ENCODE results near the gene IGFBP5.

Gene IGFBP5

DNA sequence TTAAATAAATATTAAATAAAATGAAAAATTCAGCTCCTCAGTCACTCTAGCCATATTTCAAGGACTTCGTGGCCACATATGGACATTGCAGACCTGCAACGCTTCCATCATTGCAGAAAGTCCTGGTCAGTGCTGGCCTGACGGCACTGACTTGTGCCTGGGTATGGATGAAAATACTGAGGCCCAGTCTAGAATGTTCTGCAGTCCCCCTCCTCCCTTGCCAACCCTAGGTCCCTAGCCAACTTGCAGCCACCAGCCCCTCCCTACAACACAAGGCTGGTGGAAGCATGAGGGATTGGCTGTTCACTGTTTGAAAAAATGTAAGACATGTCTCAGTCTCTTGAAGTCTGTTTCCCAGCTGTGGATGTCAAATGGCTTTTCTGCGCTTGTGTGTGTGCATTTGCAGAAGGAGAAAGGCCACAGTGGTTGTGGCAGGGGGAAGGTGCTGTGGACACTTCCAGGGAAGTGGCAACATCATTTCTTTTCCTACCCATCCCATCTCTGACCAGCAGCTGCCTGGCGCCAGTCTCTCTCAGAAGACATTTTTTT is 9.9 kb downstream of the IGFBP5 start:
- Histone ChIP-seq H3K4me1 (ENCODE audit: control insufficient read depth in 1 of 2, insufficient read depth in 2 of 2, low read length in 2 of 2) (peaks cover 9 to 89% of the 10 kb centered on the region in 2 donors), H3K36me3 (ENCODE audit: control insufficient read depth in 1 of 2, insufficient read depth in 2 of 2, low read length in 2 of 2) (peaks cover 0 to 13% of the 10 kb centered on the region in 2 donors), H3K27ac (ENCODE audit: low read length) (no peak overlapping the region), H3K27me3 (ENCODE audit: low read depth, low read length) (no peaks in the 10 kb centered on the region), H3K4me3 (ENCODE audit: low read depth in 1 of 2, low read length in 2 of 2) (no peak overlapping the region), H3K9me3 (ENCODE audit: control insufficient read depth in 1 of 2, low read length in 2 of 2) (no peaks in the 10 kb centered on the region)

DNA sequence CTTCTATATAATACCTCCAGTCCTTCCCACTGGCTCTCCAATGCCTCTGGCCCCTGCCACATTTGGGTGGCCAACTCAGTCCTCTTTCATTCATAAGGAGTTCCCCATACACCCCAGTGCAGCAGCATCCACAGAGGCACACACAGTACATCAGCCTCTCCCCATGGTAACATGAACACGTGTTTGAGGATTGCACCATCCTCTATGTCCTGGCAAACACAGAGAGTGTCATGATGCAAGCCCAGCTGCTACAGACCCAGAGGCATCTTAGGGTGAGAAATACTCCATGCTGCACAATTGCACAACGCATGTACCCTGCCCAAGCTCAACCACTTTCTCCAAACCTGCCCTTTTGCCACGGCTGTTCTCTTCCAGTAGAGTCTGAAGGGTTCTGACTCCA is 11.5 kb downstream of the IGFBP5 start:
- Histone ChIP-seq H3K9me3 (ENCODE audit: control insufficient read depth in 1 of 2, low read length in 2 of 2) (no peaks in the 10 kb centered on the region), H3K27ac (ENCODE audit: low read length) (peak overlapping the region; percentile 40), H3K27me3 (ENCODE audit: low read depth, low read length) (no peaks in the 10 kb centered on the region), H3K36me3 (ENCODE audit: control insufficient read depth in 1 of 2, insufficient read depth in 2 of 2, low read length in 2 of 2) (peaks cover 0 to 9% of the 10 kb centered on the region in 2 donors), H3K4me3 (ENCODE audit: low read depth in 1 of 2, low read length in 2 of 2) (no peak overlapping the region), H3K4me1 (ENCODE audit: control insufficient read depth in 1 of 2, insufficient read depth in 2 of 2, low read length in 2 of 2) (peaks cover 14 to 87% of the 10 kb centered on the region in 2 donors)

DNA sequence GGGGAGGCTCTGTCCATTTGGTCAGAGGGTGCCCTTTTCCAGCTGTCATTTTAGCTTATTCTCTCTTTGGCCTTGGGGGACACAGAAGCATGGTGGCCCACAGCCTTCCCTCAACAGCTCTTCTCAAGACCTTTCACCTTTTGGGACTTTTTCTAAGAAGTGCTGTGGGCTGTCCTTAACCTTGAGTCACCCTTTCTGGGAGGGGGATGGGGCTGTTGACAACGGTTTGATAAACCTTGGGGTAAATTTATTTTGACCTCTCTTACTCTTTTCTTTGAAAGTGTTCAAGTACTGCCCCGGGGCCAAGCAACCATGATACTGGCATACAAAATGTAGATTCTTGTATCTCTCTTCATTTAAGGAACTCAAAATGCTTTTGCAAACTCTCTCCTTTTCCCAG is 13.7 kb downstream of the IGFBP5 start:
- Histone ChIP-seq H3K27me3 (ENCODE audit: low read depth, low read length) (no peaks in the 10 kb centered on the region), H3K4me1 (ENCODE audit: control insufficient read depth in 1 of 2, insufficient read depth in 2 of 2, low read length in 2 of 2) (peaks cover 14 to 70% of the 10 kb centered on the region in 2 donors)

DNA sequence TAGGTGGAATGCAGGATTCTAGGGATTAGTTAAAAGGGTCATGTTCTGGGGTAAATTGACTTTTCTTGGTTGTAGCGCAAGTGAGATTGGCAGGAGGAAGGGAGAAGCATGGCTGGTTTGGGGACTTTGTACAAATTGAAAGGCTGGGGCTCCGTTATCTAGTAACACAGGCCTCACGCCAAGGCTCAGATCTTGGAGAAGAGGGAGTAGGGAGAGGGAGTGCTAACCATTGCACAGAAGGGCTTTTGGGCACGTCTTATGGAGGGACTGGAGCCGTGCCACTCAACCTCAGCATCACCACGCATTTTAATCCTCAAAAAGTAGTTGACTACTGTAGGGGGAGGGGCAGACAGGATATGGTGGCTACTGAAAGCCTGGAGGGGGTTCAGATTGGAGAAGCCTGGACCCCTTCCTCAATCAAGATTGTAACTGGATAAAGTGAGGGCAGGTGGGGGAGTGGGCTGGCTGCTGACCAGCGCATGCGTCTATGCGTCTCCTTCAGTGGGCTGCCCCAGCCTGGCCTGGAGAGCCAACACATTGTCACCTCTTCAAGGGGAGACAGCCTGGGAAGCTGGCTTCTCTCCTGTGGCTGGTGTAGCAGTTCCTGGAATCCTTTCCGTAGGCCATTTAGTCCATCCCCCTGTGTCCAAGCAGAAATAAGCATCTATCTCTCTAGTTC is 14.3 kb downstream of the IGFBP5 start:
- peak overlapping the region; percentile 13 for H3K27ac ChIP-seq (ENCODE audit: low read length)
- H3K36me3 ChIP-seq (ENCODE audit: control insufficient read depth in 1 of 2, insufficient read depth in 2 of 2, low read length in 2 of 2): peaks cover 19 to 23% of the 10 kb centered on the region in 2 donors
- H3K27me3 ChIP-seq (ENCODE audit: low read depth, low read length): no peaks in the 10 kb centered on the region
- peaks cover 14 to 65% of the 10 kb centered on the region in 2 donors for H3K4me1 ChIP-seq (ENCODE audit: control insufficient read depth in 1 of 2, insufficient read depth in 2 of 2, low read length in 2 of 2)
- H3K9me3 ChIP-seq (ENCODE audit: control insufficient read depth in 1 of 2, low read length in 2 of 2): no peaks in the 10 kb centered on the region
- H3K4me3 ChIP-seq (ENCODE audit: low read depth in 1 of 2, low read length in 2 of 2): no peak overlapping the region

More for the DNA sequence above, 13.7 kb downstream of the IGFBP5 start:
- Histone ChIP-seq H3K27ac (ENCODE audit: low read length) (no peak overlapping the region), H3K9me3 (ENCODE audit: control insufficient read depth in 1 of 2, low read length in 2 of 2) (no peaks in the 10 kb centered on the region), H3K36me3 (ENCODE audit: control insufficient read depth in 1 of 2, insufficient read depth in 2 of 2, low read length in 2 of 2) (peaks cover 15 to 22% of the 10 kb centered on the region in 2 donors), H3K4me3 (ENCODE audit: low read depth in 1 of 2, low read length in 2 of 2) (no peak overlapping the region)

- Histone ChIP-seq H3K4me3 (ENCODE audit: low read depth in 1 of 2, low read length in 2 of 2) (no peak overlapping the region), H3K4me1 (ENCODE audit: control insufficient read depth in 1 of 2, insufficient read depth in 2 of 2, low read length in 2 of 2) (peaks cover 14 to 54% of the 10 kb centered on the region in 2 donors), H3K36me3 (ENCODE audit: control insufficient read depth in 1 of 2, insufficient read depth in 2 of 2, low read length in 2 of 2) (peaks cover 25 to 35% of the 10 kb centered on the region in 2 donors), H3K27ac (ENCODE audit: low read length) (peak overlapping the region; percentile 13), H3K27me3 (ENCODE audit: low read depth, low read length) (no peaks in the 10 kb centered on the region), H3K9me3 (ENCODE audit: control insufficient read depth in 1 of 2, low read length in 2 of 2) (no peaks in the 10 kb centered on the region)
Measured at GRCh38 chr2:216679658-216680024, 15.7 kb downstream of the IGFBP5 start.

DNA sequence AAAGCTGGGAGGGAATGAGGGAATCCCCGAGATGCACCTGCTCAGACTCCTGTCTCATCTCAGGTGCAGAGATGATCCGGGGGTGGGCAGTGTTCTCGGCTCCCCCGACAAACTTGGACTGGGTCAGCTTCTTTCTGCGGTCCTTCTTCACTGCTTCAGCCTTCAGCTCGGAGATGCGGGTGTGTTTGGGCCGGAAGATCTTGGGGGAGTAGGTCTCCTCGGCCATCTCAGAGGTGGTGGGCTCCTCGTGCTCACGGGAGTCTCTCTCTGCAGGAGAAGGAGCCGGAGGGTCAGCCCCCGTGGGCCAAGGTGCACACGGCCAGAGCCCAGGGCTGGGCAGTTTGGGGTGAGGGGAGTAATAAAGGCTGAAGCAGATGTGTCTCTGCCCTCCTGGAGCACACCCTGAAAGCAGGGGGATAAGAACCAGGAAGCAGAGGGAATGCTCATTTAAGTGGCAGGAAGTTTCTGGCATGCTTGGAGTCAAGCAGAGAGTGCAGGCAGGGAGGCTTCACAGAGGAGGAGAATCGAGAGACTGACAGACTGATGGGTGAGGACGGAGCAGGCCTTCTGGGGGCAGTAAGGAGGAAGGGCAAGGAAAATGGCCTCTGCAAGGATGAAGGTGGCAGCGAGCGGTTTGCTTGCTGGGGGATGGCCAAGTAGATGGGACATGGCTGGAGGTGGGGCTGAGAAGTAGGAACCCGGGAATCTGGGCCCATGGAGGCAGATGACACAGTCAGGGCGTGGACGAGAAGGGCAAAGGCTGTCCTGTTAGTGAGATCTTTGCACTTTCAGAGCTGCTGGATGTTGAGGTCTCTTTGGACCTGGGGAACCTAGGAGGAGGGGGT is 16.3 kb downstream of the IGFBP5 start:
- no peaks in the 10 kb centered on the region for H3K9me3 ChIP-seq (ENCODE audit: control insufficient read depth in 1 of 2, low read length in 2 of 2)
- no peaks in the 10 kb centered on the region for H3K27me3 ChIP-seq (ENCODE audit: low read depth, low read length)
- peaks cover 27 to 41% of the 10 kb centered on the region in 2 donors for H3K36me3 ChIP-seq (ENCODE audit: control insufficient read depth in 1 of 2, insufficient read depth in 2 of 2, low read length in 2 of 2)
- H3K27ac ChIP-seq (ENCODE audit: low read length): peak overlapping the region; percentile 13
- no peak overlapping the region for H3K4me3 ChIP-seq (ENCODE audit: low read depth in 1 of 2, low read length in 2 of 2)
- peaks cover 14 to 48% of the 10 kb centered on the region in 2 donors for H3K4me1 ChIP-seq (ENCODE audit: control insufficient read depth in 1 of 2, insufficient read depth in 2 of 2, low read length in 2 of 2)

DNA sequence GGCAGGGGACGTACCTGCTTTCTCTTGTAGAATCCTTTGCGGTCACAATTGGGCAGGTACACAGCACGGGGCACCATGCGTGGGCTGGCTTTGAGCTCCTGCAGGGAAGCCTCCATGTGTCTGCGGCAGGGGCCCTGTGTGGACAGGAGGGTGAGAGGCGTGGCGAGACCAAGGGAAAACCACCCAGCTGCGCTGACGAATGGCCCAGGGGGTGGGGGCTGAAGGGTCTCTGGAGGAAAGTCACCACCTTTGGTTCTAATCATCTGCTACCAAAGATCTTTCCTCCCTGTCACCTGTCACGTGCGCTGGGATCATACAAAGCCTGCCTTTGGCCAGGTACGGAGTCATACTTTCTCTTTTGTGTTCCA is 17.3 kb downstream of the IGFBP5 start:
- Histone ChIP-seq H3K27me3 (ENCODE audit: low read depth, low read length) (no peaks in the 10 kb centered on the region), H3K4me3 (ENCODE audit: low read depth in 1 of 2, low read length in 2 of 2) (no peak overlapping the region), H3K4me1 (ENCODE audit: control insufficient read depth in 1 of 2, insufficient read depth in 2 of 2, low read length in 2 of 2) (peaks cover 14 to 39% of the 10 kb centered on the region in 2 donors), H3K9me3 (ENCODE audit: control insufficient read depth in 1 of 2, low read length in 2 of 2) (no peaks in the 10 kb centered on the region), H3K36me3 (ENCODE audit: control insufficient read depth in 1 of 2, insufficient read depth in 2 of 2, low read length in 2 of 2) (peaks cover 29 to 48% of the 10 kb centered on the region in 2 donors), H3K27ac (ENCODE audit: low read length) (no peak overlapping the region)

- Histone ChIP-seq H3K4me1 (ENCODE audit: control insufficient read depth in 1 of 2, insufficient read depth in 2 of 2, low read length in 2 of 2) (peaks cover 14 to 33% of the 10 kb centered on the region in 2 donors), H3K27me3 (ENCODE audit: low read depth, low read length) (no peaks in the 10 kb centered on the region), H3K4me3 (ENCODE audit: low read depth in 1 of 2, low read length in 2 of 2) (no peak overlapping the region), H3K27ac (ENCODE audit: low read length) (no peak overlapping the region), H3K36me3 (ENCODE audit: control insufficient read depth in 1 of 2, insufficient read depth in 2 of 2, low read length in 2 of 2) (peaks cover 29 to 51% of the 10 kb centered on the region in 2 donors), H3K9me3 (ENCODE audit: control insufficient read depth in 1 of 2, low read length in 2 of 2) (no peaks in the 10 kb centered on the region)
Measured at GRCh38 chr2:216677439-216678097, 17.8 kb downstream of the IGFBP5 start.

GRCh38 chr2:216676630-216677029 is 18.7 kb downstream of the IGFBP5 start:
- Histone ChIP-seq H3K27me3 (ENCODE audit: low read depth, low read length) (no peaks in the 10 kb centered on the region), H3K4me1 (ENCODE audit: control insufficient read depth in 1 of 2, insufficient read depth in 2 of 2, low read length in 2 of 2) (peaks cover 11 to 24% of the 10 kb centered on the region in 2 donors), H3K36me3 (ENCODE audit: control insufficient read depth in 1 of 2, insufficient read depth in 2 of 2, low read length in 2 of 2) (peaks cover 29 to 51% of the 10 kb centered on the region in 2 donors), H3K9me3 (ENCODE audit: control insufficient read depth in 1 of 2, low read length in 2 of 2) (no peaks in the 10 kb centered on the region), H3K27ac (ENCODE audit: low read length) (no peak overlapping the region), H3K4me3 (ENCODE audit: low read depth in 1 of 2, low read length in 2 of 2) (no peak overlapping the region)

GRCh38 chr2:216674376-216674775 is 21.0 kb downstream of the IGFBP5 start:
- peaks cover 0 to 4% of the 10 kb centered on the region in 2 donors for H3K4me1 ChIP-seq (ENCODE audit: control insufficient read depth in 1 of 2, insufficient read depth in 2 of 2, low read length in 2 of 2)
- H3K27me3 ChIP-seq (ENCODE audit: low read depth, low read length): no peaks in the 10 kb centered on the region
- H3K9me3 ChIP-seq (ENCODE audit: control insufficient read depth in 1 of 2, low read length in 2 of 2): no peaks in the 10 kb centered on the region
- peaks cover 29 to 51% of the 10 kb centered on the region in 2 donors for H3K36me3 ChIP-seq (ENCODE audit: control insufficient read depth in 1 of 2, insufficient read depth in 2 of 2, low read length in 2 of 2)
- H3K4me3 ChIP-seq (ENCODE audit: low read depth in 1 of 2, low read length in 2 of 2): no peak overlapping the region
- H3K27ac ChIP-seq (ENCODE audit: low read length): no peak overlapping the region

DNA sequence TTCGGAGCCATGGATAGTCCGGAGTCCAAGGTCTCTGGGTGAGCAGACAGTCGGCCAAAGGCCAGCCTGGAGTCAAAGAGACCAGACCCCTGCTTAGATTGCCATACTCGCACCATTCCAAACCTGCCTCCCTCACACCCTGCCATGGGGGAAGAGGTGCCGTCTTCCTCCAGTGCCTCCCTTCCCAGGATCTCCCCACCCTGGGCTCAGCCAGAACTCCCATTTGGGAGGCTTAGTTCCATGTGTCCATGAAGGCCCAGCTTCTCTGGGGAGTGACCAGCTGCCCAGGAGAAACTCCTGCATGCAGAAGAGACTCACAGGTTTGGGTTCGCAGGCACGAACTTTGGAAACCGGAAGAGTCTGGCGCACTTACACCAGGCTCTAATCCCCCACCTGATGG is 21.7 kb downstream of the IGFBP5 start:
- Histone ChIP-seq H3K27me3 (ENCODE audit: low read depth, low read length) (no peaks in the 10 kb centered on the region), H3K9me3 (ENCODE audit: control insufficient read depth in 1 of 2, low read length in 2 of 2) (no peaks in the 10 kb centered on the region), H3K36me3 (ENCODE audit: control insufficient read depth in 1 of 2, insufficient read depth in 2 of 2, low read length in 2 of 2) (peaks cover 29 to 48% of the 10 kb centered on the region in 2 donors), H3K4me1 (ENCODE audit: control insufficient read depth in 1 of 2, insufficient read depth in 2 of 2, low read length in 2 of 2) (no peaks in the 10 kb centered on the region), H3K27ac (ENCODE audit: low read length) (no peak overlapping the region), H3K4me3 (ENCODE audit: low read depth in 1 of 2, low read length in 2 of 2) (no peak overlapping the region)

All from muscle layer of duodenum (tissue), 2 donors.